GM12878 (cell line): ENCODE results near the gene TMEM215. TPM values are rescaled to one million over a fixed set of nuclear protein-coding genes. Genes with fewer than 3 reads are reported as not detected.

Source experiments
- ATAC-seq: fragments of 200-7000 bp; cut with Tn5 transposase; 3 replicates; pipeline ENCODE4 v1.9.1; 2020; ENCODE audit warnings: mild to moderate bottlenecking, moderate library complexity
- BruUV-seq: library from RNA; stranded (reverse); fragments of 400-500 nt; replicated peaks from 2 replicates; lab custom pipeline; 2021; lab: Mats Ljungman, UMichigan
- CTCF ChIA-PET: fragments of 300-600 bp; sonication (Branson Sonifier 250); formaldehyde crosslinking; extraction: SDS; loops from one replicate; lab custom pipeline; 2021; ENCODE audit warnings: inconsistent platforms; lab: Yijun Ruan, JAX
- POLR2A ChIA-PET: fragments of 350-600 bp; formaldehyde crosslinking; extraction: SDS; loops from one replicate; lab custom pipeline; 2021; ENCODE audit warnings: inconsistent platforms; lab: Charles Lee
- RAD21 ChIA-PET: fragments of 300-600 bp; sonication (Branson Sonifier 250); formaldehyde crosslinking; loops from one replicate; lab custom pipeline; 2023; ENCODE audit warnings: antibody characterized with exemption; ENCODE audit not compliant: unreplicated experiment; lab: Charles Lee
- SMC1A ChIA-PET: fragments of 300-600 bp; sonication (Branson Sonifier 250); formaldehyde crosslinking; loops from one replicate; lab custom pipeline; 2023; ENCODE audit not compliant: unreplicated experiment, uncharacterized antibody; lab: Charles Lee
- DNase-seq: peaks from one replicate; pipeline ENCODE4 v3.0.0-alpha.2; 2011; ENCODE audit warnings: low read depth, low spot score
- FAIRE-seq: peaks from 3 replicates; lab custom pipeline; 2011; peaks lifted over from hg19 to GRCh38; lab: Jason Lieb, UNC
- H2AFZ ChIP-seq: 2 replicates; pipeline ENCODE4 v1.6.0; 2011; ENCODE audit warnings: low read depth, low read length, control low read depth; ENCODE audit not compliant: control insufficient read depth
- H3K27ac ChIP-seq: 2 replicates; pipeline ENCODE4 v1.5.1; 2011; ENCODE audit warnings: control low read depth; ENCODE audit not compliant: control insufficient read depth, insufficient read depth
- H3K27me3 ChIP-seq, 2 experiments: replicated peaks in 1 of 2; 2 replicates each; pipeline versions ENCODE4 v1.6.0 to v1.6.1; 2011; ENCODE audit warnings: low read length in 1 of 2; ENCODE audit not compliant: control insufficient read depth in 2 of 2, insufficient read depth in 2 of 2
- H3K36me3 ChIP-seq, 2 experiments: 2 replicates each; pipeline ENCODE4 v1.5.1; 2011; ENCODE audit warnings: low read length in 1 of 2; ENCODE audit not compliant: control insufficient read depth in 2 of 2, insufficient read depth in 2 of 2
- H3K4me1 ChIP-seq: 2 replicates; pipeline ENCODE4 v1.6.1; 2011; ENCODE audit warnings: mild to moderate bottlenecking, low read length, moderate library complexity, mixed read lengths; ENCODE audit not compliant: control insufficient read depth, insufficient read depth
- H3K4me2 ChIP-seq: 2 replicates; pipeline ENCODE4 v1.6.0; 2011; ENCODE audit warnings: control low read depth; ENCODE audit not compliant: control insufficient read depth, insufficient read depth
- H3K4me3 ChIP-seq: fragments of 200-600 bp; sonication (generic); 2 replicates; pipeline ENCODE4 v1.5.1; 2016
- H3K79me2 ChIP-seq: 2 replicates; pipeline ENCODE4 v1.6.0; 2011; ENCODE audit warnings: low read length; ENCODE audit not compliant: control insufficient read depth, insufficient read depth
- H3K9ac ChIP-seq: 2 replicates; pipeline ENCODE4 v1.8.0; 2011; ENCODE audit warnings: low read length, control low read depth, mixed read lengths; ENCODE audit not compliant: control insufficient read depth, insufficient read depth
- H3K9me3 ChIP-seq: replicated peaks from 3 replicates; pipeline ENCODE4 v1.5.1; 2011; ENCODE audit warnings: mild to moderate bottlenecking, low read length; ENCODE audit not compliant: control insufficient read depth, insufficient read depth
- H4K20me1 ChIP-seq: 2 replicates; pipeline ENCODE4 v1.6.0; 2011; ENCODE audit not compliant: control insufficient read depth, insufficient read depth
- ASH2L ChIP-seq: fragments of 300-600, 200-600 bp; sonication (generic); IDR thresholded peaks from 2 replicates; pipeline ENCODE4 v1.6.1; 2017; ENCODE audit warnings: low read depth, mild to moderate bottlenecking, borderline replicate concordance
- ATF2 ChIP-seq: IDR thresholded peaks from 2 replicates; pipeline ENCODE4 v1.6.1; 2012; ENCODE audit warnings: low read length, inconsistent platforms
- CHD1 ChIP-seq: IDR thresholded peaks from 2 replicates; pipeline ENCODE4 v1.6.1; 2012; ENCODE audit warnings: low read depth, low read length, improper control_type of control experiment
- CHD2 ChIP-seq: IDR thresholded peaks from 2 replicates; pipeline ENCODE4 v1.6.1; 2011; ENCODE audit warnings: low read depth, low read length, improper control_type of control experiment, borderline replicate concordance
- EGR1 ChIP-seq, 2 experiments: IDR thresholded peaks; 1 replicate in 1 of 2; 2 replicates in 1 of 2; pipeline ENCODE4 v1.6.1; 2011 to 2012; ENCODE audit warnings: low read depth in 2 of 2, low read length in 2 of 2, borderline replicate concordance in 1 of 2, mild to moderate bottlenecking in 1 of 2, moderate library complexity in 1 of 2
- GABPA ChIP-seq: IDR thresholded peaks from 2 replicates; pipeline ENCODE4 v1.6.1; 2014; ENCODE audit warnings: antibody characterized with exemption, low read depth, mild to moderate bottlenecking, inconsistent platforms
- HSF1 ChIP-seq: fragments of 150-350 bp; IDR thresholded peaks from 2 replicates; pipeline ENCODE4 v1.6.1; 2014; ENCODE audit warnings: mild to moderate bottlenecking, low read depth, low read length
- MAX ChIP-seq: IDR thresholded peaks from 2 replicates; pipeline ENCODE4 v1.6.1; 2012; ENCODE audit warnings: low read depth, low read length, improper control_type of control experiment
- MXI1 ChIP-seq: fragments of 150-350 bp; IDR thresholded peaks from 2 replicates; pipeline ENCODE4 v1.6.1; 2011; ENCODE audit warnings: low read depth, mild to moderate bottlenecking, inconsistent platforms, low read length, improper control_type of control experiment
- MYC ChIP-seq: IDR thresholded peaks from 2 replicates; pipeline ENCODE4 v1.6.1; 2011; ENCODE audit warnings: mild to moderate bottlenecking, low read length, moderate library complexity, inconsistent platforms; ENCODE audit not compliant: insufficient read depth, insufficient replicate concordance, insufficient read length, severe bottlenecking
- PRDM15 ChIP-seq: fragments of 450-650 bp; formaldehyde crosslinking; IDR thresholded peaks from 2 replicates; pipeline ENCODE4 v1.4.0; 2020; ENCODE audit warnings: mild to moderate bottlenecking, moderate library complexity
- STAT3 ChIP-seq: IDR thresholded peaks from 2 replicates; pipeline ENCODE4 v1.6.1; 2011; ENCODE audit warnings: low read depth, low read length, improper control_type of control experiment
- ZBED1 ChIP-seq: IDR thresholded peaks from 2 replicates; pipeline ENCODE4 v1.6.1; 2016; ENCODE audit warnings: borderline replicate concordance
- ZNF207 ChIP-seq: fragments of 450-650 bp; IDR thresholded peaks from 2 replicates; pipeline ENCODE4 v1.6.1; 2014; ENCODE audit warnings: antibody characterized with exemption, mild to moderate bottlenecking, borderline replicate concordance
- WGBS: methylation state at CpG from one replicate; pipeline ENCODE4 v1.1.6; 2016; ENCODE audit warnings: low lambda C conversion rate; ENCODE audit not compliant: insufficient replicate concordance, insufficient coverage; ENCODE audit errors: missing lambda C conversion rate; 5-methylcytosine and 5-hydroxymethylcytosine counted together
- in situ Hi-C: fragments of 300-500 bp; cut with MboI; formaldehyde crosslinking; loops from 9 replicates; pipeline ENCODE4 v1.14.3; 2018; ENCODE audit warnings: mixed read lengths
- intact Hi-C: fragments of 100-400 bp; cut with micrococcal nuclease; formaldehyde crosslinking; loops from one replicate; pipeline ENCODE4 v1.14.2; 2022; ENCODE audit not compliant: unreplicated experiment
- polyA plus RNA-seq, 11 experiments: library from polyadenylated mRNA; depleted of rRNA in 4 of 11; unstranded in 6 of 11; stranded (reverse) in 5 of 11; fragments of >200 nt; fragmentation: Nextera tagmentation in 4 of 11; fragmentation: Illumina TruSeq in 1 of 11; extraction: Ambion mirVana in 4 of 11; extraction: Trizol in 1 of 11; gene quantifications; 1 replicate in 1 of 11; 2 replicates in 10 of 11; pipeline versions ENCODE4 v1.2.1 to v1.2.3, GENCODE V29; 2011 to 2016; ENCODE audit warnings: inconsistent platforms in 2 of 11, missing spikeins in 2 of 11, low read depth in 1 of 11
- total RNA-seq, 4 experiments: library from RNA; depleted of rRNA in 3 of 4; stranded (reverse); fragments of >200 nt in 3 of 4; fragmentation: Illumina TruSeq in 1 of 4; extraction: Trizol in 1 of 4; gene quantifications; 2 replicates each; pipeline versions ENCODE4 v1.2.1 to v1.2.3, GENCODE V29; 2013 to 2021

Gene TMEM215
- total and polyA plus RNA-seq, 10 of the 15 experiments (the other 5 are each of a cell fraction or from before 2014, with no cell fraction given): not detected

GRCh38 chr9:32775283-32775682, 8.1 kb upstream of the TMEM215 start (continued):
- TF ChIP-seq MAX: no peak

GRCh38 chr9:32776201-32776600, 7.1 kb upstream of the TMEM215 start:
- H3K9me3 ChIP-seq: no peaks in the 10 kb centered on the region
- no peak overlapping the region for H3K27ac ChIP-seq
- no TSS peak for BruUV-seq
- ChIA-PET CTCF (no interaction called here), SMC1A (no interaction called here), POLR2A (no interaction called here), RAD21 (no interaction called here)
- no peak for FAIRE-seq
- H3K4me3 ChIP-seq: no peak overlapping the region
- H3K4me2 ChIP-seq: no peak overlapping the region
- no peaks in the 10 kb centered on the region for H3K36me3 ChIP-seq
- peaks cover 0 to 1% of the 10 kb centered on the region in 2 experiments; a peak in 2 of 4 replicates for H3K27me3 ChIP-seq
- no peak overlapping the region for H2AFZ ChIP-seq
- TF ChIP-seq CHD1 (no peak), MXI1 (no peak), GABPA (no peak), ATF2 (no peak), EGR1 (IDR thresholded peaks at IDR 0.05; ENCODE audit: borderline replicate concordance in 1 of 2, low read depth in 2 of 2, low read length in 2 of 2) (no peak), ZBED1 (no peak), MYC (no peak), ZNF207 (no peak), CHD2 (no peak), PRDM15 (CRISPR knock-in tag) (no peak), HSF1 (no peak), ASH2L (no peak), STAT3 (no peak)
- intact Hi-C loops (no loop called here), in situ Hi-C loops (no loop called here)
- no peaks in the 10 kb centered on the region for H3K79me2 ChIP-seq
- WGBS: 58% methylated on average over 3 of the region's 3 CpGs
- H3K4me1 ChIP-seq: no peaks in the 10 kb centered on the region
- H4K20me1 ChIP-seq: no peaks in the 10 kb centered on the region
- H3K9ac ChIP-seq: no peak overlapping the region
- ATAC-seq: no peak
- DNase-seq: no peak
